Body of pancreas (tissue), 4 donors: ENCODE results near the gene GPR179.

Experiments used
- POLR2A ChIP-seq, 3 donors: fragments of 450-650 bp; IDR thresholded peaks; one replicate each; pipeline ENCODE4 v1.6.1; 2016; ENCODE audit warnings: antibody characterized with exemption in 3 of 3, mild to moderate bottlenecking in 2 of 3
- TF ChIP-seq, protein P1 (sequence below), 7 experiments: fragments of 450-650 bp in 4 of 7; fragments of 200-600 bp in 3 of 7; sonication (generic) in 3 of 7; IDR thresholded peaks; one replicate each; pipeline ENCODE4 v1.5.1; 2016 to 2019; ENCODE audit warnings: antibody characterized with exemption in 7 of 7

DNA sequence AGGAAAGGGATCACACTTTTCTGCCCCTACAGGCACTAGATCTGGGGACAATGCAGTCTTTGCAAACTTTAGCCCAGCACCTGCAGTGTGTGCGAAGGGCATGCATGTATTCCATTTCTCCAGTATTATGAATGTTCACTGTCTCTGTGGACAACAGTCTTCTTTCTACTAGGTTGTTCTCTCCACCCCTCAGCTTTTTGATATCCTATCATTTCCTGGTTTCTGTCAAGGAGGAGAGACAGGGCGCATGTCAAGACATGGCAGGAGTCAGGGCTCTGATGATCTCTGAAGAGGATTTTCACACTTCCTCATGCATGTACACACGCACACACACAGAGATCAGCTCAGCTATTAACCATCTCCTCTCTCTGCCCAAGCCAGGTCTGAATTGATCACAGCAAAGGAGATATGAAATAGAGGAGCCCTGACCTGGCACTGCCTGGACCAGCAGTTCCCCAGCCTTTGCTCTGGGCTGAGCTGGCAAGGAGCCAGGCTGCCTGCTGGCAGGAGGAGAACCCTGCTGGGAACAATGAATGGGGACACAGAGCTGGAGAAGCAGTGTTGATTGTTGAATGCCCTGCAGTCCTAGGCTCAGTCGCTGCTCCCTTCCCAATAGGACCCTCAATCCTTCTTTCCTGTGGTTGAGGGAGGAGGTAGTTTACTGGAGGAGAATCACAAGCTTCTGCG, 2.6 kb downstream of the GPR179 start:
- TF ChIP-seq, protein P1, sequence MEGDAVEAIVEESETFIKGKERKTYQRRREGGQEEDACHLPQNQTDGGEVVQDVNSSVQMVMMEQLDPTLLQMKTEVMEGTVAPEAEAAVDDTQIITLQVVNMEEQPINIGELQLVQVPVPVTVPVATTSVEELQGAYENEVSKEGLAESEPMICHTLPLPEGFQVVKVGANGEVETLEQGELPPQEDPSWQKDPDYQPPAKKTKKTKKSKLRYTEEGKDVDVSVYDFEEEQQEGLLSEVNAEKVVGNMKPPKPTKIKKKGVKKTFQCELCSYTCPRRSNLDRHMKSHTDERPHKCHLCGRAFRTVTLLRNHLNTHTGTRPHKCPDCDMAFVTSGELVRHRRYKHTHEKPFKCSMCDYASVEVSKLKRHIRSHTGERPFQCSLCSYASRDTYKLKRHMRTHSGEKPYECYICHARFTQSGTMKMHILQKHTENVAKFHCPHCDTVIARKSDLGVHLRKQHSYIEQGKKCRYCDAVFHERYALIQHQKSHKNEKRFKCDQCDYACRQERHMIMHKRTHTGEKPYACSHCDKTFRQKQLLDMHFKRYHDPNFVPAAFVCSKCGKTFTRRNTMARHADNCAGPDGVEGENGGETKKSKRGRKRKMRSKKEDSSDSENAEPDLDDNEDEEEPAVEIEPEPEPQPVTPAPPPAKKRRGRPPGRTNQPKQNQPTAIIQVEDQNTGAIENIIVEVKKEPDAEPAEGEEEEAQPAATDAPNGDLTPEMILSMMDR (IDR thresholded peaks at IDR 0.05): no peak
- no peak for TF ChIP-seq POLR2A (IDR thresholded peaks at IDR 0.05)
